ENCODE results near the gene ABCA6.
A peak's percentile ranks its signal among the peaks of the same experiment; 100 is the strongest.
"Not testable (repeated sequence)": the region's sequence is repeated elsewhere in the genome, so short reads cannot be mapped to it uniquely, and the experiment has no call there.

Gene ABCA6

GRCh38 chr17:69130627-69131296 is 10.9 kb downstream of the ABCA6 start:
- no peak for DNase-seq

GRCh38 chr17:69123626-69124025 is 18.1 kb downstream of the ABCA6 start:
- no peak for DNase-seq

GRCh38 chr17:69122065-69122464 is 19.6 kb downstream of the ABCA6 start:
- no peak for DNase-seq

GRCh38 chr17:69117855-69118784 is 23.6 kb downstream of the ABCA6 start:
- no peak for DNase-seq

- DNase-seq: no peak
Measured at GRCh38 chr17:69111794-69112193, 29.9 kb downstream of the ABCA6 start.

- no peak for DNase-seq
Measured at GRCh38 chr17:69105907-69106730, 35.6 kb downstream of the ABCA6 start.

- no peak for DNase-seq
Measured at GRCh38 chr17:69103557-69104233, 38.0 kb downstream of the ABCA6 start.

GRCh38 chr17:69098625-69099024 is 43.1 kb downstream of the ABCA6 start:
- no peak for DNase-seq

- no peak for DNase-seq
Measured at GRCh38 chr17:69096541-69096940, 45.2 kb downstream of the ABCA6 start.

GRCh38 chr17:69093995-69094394 is 47.7 kb downstream of the ABCA6 start:
- DNase-seq: no peak

GRCh38 chr17:69093279-69093789 is 48.4 kb downstream of the ABCA6 start:
- no peak for DNase-seq

- DNase-seq: no peak
Measured at GRCh38 chr17:69090365-69090764, 51.3 kb downstream of the ABCA6 start.

GRCh38 chr17:69088643-69089200 is 53.0 kb downstream of the ABCA6 start:
- DNase-seq: no peak

GRCh38 chr17:69086641-69087040 is 55.1 kb downstream of the ABCA6 start:
- DNase-seq: no peak

- DNase-seq: peak in 1 of 2 experiments; percentile 5
Measured at GRCh38 chr17:69084911-69085310, 56.8 kb downstream of the ABCA6 start.

GRCh38 chr17:69082696-69083095 is 59.0 kb downstream of the ABCA6 start:
- no peak for DNase-seq

GRCh38 chr17:69078864-69079263 is 62.8 kb downstream of the ABCA6 start:
- no peak for DNase-seq

GRCh38 chr17:69075823-69076222 is 65.9 kb downstream of the ABCA6 start:
- DNase-seq: no peak

- DNase-seq: not testable (repeated sequence)
Measured at GRCh38 chr17:69073392-69073791, 68.3 kb downstream of the ABCA6 start.

GRCh38 chr17:69072803-69073256 is 68.9 kb downstream of the ABCA6 start:
- not testable (repeated sequence) for DNase-seq

GRCh38 chr17:69071233-69071586 is 70.5 kb downstream of the ABCA6 start:
- DNase-seq: not testable (repeated sequence)

Measured in SW 1271 (cell line).